Right lung (tissue), 5 donors: Measurements from ENCODE around the gene RDH12. TPM values are rescaled to one million over a fixed set of nuclear protein-coding genes. Genes with fewer than 3 reads are reported as not detected.

ENCODE experiments used
- DNase-seq, 2 donors: peaks; one replicate each; pipeline ENCODE4 v3.0.0-alpha.2; 2013
- polyA plus RNA-seq, 5 donors: library from polyadenylated mRNA; unstranded; fragments of 120-200 nt; gene quantifications; one replicate each; pipeline versions ENCODE4 v1.2.1 to v1.2.3, GENCODE V29; 2013; ENCODE audit warnings: inconsistent platforms in 1 of 5, low replicate concordance in 1 of 5; ENCODE audit not compliant: insufficient read length in 5 of 5, insufficient read depth in 1 of 5

The RDH12 gene
- polyA plus RNA-seq, 5 donors = 0.19 to 0.77 (median 0.37) TPM

GRCh38 chr14:67748312-67748711, 46.6 kb downstream of the RDH12 start:
- no peak for DNase-seq

GRCh38 chr14:67749341-67750084, 47.8 kb downstream of the RDH12 start:
- DNase-seq = no peak

GRCh38 chr14:67756496-67756895, 54.8 kb downstream of the RDH12 start:
- DNase-seq = no peak

- DNase-seq = no peak
Observed at GRCh38 chr14:67757175-67757574, 55.5 kb downstream of the RDH12 start.

- DNase-seq = no peak
Observed at GRCh38 chr14:67759916-67760315, 58.2 kb downstream of the RDH12 start.

GRCh38 chr14:67762051-67762450, 60.4 kb downstream of the RDH12 start:
- no peak for DNase-seq

- no peak for DNase-seq
Observed at GRCh38 chr14:67763158-67763822, 61.6 kb downstream of the RDH12 start.

- no peak for DNase-seq
Observed at GRCh38 chr14:67764496-67764895, 62.8 kb downstream of the RDH12 start.

GRCh38 chr14:67765192-67765834, 63.6 kb downstream of the RDH12 start:
- no peak for DNase-seq

- DNase-seq = no peak
Observed at GRCh38 chr14:67766035-67766680, 64.5 kb downstream of the RDH12 start.

GRCh38 chr14:67768219-67768618, 66.5 kb downstream of the RDH12 start:
- no peak for DNase-seq

- DNase-seq = no peak
Observed at GRCh38 chr14:67773844-67774377, 72.2 kb downstream of the RDH12 start.

- DNase-seq = no peak
Observed at GRCh38 chr14:67776653-67777322, 75.1 kb downstream of the RDH12 start.

GRCh38 chr14:67778792-67779191, 77.1 kb downstream of the RDH12 start:
- no peak for DNase-seq

GRCh38 chr14:67782090-67782489, 80.4 kb downstream of the RDH12 start:
- DNase-seq = no peak

Other genes with a start within 250 kb of the RDH12 start
- under 1 TPM; 0.46 to 0.94 (median 0.74) TPM for gene TMEM229B, start 213.2 kb upstream of the RDH12 start, polyA plus RNA-seq
- 10 to 100 TPM in 4 of 5 donors, 1 to 10 TPM in 1; 8.5 to 17.0 (median 11.9) TPM for gene PLEKHH1, start 168.6 kb upstream of the RDH12 start, polyA plus RNA-seq
- gene PIGH, start 101.6 kb upstream of the RDH12 start, polyA plus RNA-seq = 10 to 100 TPM; 24.1 to 25.4 (median 24.8) TPM
- gene ARG2, start 82.0 kb upstream of the RDH12 start, polyA plus RNA-seq = 1 to 10 TPM; 1.7 to 3.4 (median 2.1) TPM
- 10 to 100 TPM; 78.8 to 93.4 (median 85.8) TPM for gene VTI1B, start 27.3 kb upstream of the RDH12 start, polyA plus RNA-seq
- gene RDH11, start 6.1 kb upstream of the RDH12 start, polyA plus RNA-seq = 10 to 100 TPM; 59.2 to 70.9 (median 66.4) TPM
- gene ZFYVE26, start 114.7 kb downstream of the RDH12 start, polyA plus RNA-seq = 10 to 100 TPM; 11.0 to 19.3 (median 16.4) TPM
- 10 to 100 TPM in 4 of 5 donors, 1 to 10 TPM in 1; 8.1 to 15.5 (median 11.8) TPM for gene RAD51B, start 117.9 kb downstream of the RDH12 start, polyA plus RNA-seq